Progenitor cell of endocrine pancreas (in vitro differentiated cells): ENCODE results near the gene TMEM43. TPM values are rescaled to one million over a fixed set of nuclear protein-coding genes. Genes with fewer than 3 reads are reported as not detected.

Experiments used
- DNase-seq: peaks from one replicate; pipeline ENCODE4 v3.0.0; 2021; ENCODE audit warnings: low spot score; ENCODE audit not compliant: unreplicated experiment
- H3K27ac Mint-ChIP-seq: 2 replicates; pipeline ENCODE4 v1.8.0; 2021; ENCODE audit warnings: mild to moderate bottlenecking, moderate library complexity, mixed read lengths
- H3K27me3 Mint-ChIP-seq: 2 replicates; pipeline ENCODE4 v1.8.0; 2021; ENCODE audit warnings: mixed read lengths
- H3K36me3 Mint-ChIP-seq: 2 replicates; pipeline ENCODE4 v1.8.0; 2022; ENCODE audit warnings: mixed read lengths; ENCODE audit not compliant: insufficient read depth
- H3K4me1 Mint-ChIP-seq: 2 replicates; pipeline ENCODE4 v1.8.0; 2021; ENCODE audit warnings: low read depth, mixed read lengths
- H3K4me3 Mint-ChIP-seq: 2 replicates; pipeline ENCODE4 v1.8.0; 2021; ENCODE audit warnings: low read depth, mild to moderate bottlenecking, moderate library complexity, mixed read lengths
- H3K9me3 Mint-ChIP-seq: 2 replicates; pipeline ENCODE4 v1.8.0; 2021; ENCODE audit warnings: low read depth, mixed read lengths
- total RNA-seq: library from RNA; stranded (reverse); gene quantifications from 2 replicates; pipeline ENCODE4 v1.2.1, GENCODE V29; 2021
- TF ChIP-seq, protein P1 (sequence below): fragments of 200-600 bp; sonication (generic); IDR thresholded peaks from one replicate; pipeline ENCODE4 v1.5.0; 2021; ENCODE audit warnings: antibody characterized with exemption, mild to moderate bottlenecking; ENCODE audit not compliant: unreplicated experiment

The TMEM43 gene
- total RNA-seq, 1 donor from 2014 or later, result 40.0 TPM

DNA sequence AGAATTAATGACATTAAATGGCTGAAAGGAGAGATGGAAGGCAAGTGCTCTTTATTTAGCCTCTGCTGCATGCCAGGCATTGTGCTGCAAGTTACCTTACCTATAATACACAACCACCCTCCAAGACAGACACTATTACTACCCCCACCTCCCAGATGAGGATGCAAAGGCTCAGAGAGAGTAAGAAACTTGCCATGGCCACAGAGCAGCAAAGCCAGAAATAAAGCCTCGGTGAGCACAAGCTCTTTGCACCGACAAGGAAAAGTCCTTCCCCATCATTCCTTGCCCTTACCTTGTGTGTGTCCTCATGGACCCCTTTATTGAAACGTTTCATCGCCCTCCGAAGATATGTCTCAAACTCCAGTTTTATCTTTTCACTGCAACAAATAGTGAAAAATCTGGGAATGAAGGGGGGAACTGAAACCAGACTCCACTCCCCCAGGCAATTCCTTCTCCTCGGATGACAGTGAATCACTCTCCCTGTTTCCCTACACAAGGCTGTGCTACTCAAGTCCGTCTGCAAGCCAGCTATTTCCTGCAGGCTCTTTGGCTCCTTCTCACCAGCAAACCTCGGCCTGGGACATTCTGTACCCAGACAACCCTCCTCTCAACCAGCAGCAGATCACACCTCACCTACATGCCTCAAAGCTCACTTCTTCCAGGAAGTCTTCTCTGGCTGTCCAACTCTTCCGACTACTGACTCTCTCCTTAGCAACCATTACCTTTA lies 42.2 kb downstream of the TMEM43 start:
- Mint-ChIP-seq H3K36me3 (peaks cover 57% of the 10 kb centered on the region), H3K4me1 (no peaks in the 10 kb centered on the region), H3K9me3 (peaks cover 8% of the 10 kb centered on the region), H3K27me3 (no peaks in the 10 kb centered on the region), H3K27ac (no peak overlapping the region), H3K4me3 (no peak overlapping the region)
- TF ChIP-seq, protein P1, sequence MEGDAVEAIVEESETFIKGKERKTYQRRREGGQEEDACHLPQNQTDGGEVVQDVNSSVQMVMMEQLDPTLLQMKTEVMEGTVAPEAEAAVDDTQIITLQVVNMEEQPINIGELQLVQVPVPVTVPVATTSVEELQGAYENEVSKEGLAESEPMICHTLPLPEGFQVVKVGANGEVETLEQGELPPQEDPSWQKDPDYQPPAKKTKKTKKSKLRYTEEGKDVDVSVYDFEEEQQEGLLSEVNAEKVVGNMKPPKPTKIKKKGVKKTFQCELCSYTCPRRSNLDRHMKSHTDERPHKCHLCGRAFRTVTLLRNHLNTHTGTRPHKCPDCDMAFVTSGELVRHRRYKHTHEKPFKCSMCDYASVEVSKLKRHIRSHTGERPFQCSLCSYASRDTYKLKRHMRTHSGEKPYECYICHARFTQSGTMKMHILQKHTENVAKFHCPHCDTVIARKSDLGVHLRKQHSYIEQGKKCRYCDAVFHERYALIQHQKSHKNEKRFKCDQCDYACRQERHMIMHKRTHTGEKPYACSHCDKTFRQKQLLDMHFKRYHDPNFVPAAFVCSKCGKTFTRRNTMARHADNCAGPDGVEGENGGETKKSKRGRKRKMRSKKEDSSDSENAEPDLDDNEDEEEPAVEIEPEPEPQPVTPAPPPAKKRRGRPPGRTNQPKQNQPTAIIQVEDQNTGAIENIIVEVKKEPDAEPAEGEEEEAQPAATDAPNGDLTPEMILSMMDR, result no peak
- DNase-seq, result no peak

DNA sequence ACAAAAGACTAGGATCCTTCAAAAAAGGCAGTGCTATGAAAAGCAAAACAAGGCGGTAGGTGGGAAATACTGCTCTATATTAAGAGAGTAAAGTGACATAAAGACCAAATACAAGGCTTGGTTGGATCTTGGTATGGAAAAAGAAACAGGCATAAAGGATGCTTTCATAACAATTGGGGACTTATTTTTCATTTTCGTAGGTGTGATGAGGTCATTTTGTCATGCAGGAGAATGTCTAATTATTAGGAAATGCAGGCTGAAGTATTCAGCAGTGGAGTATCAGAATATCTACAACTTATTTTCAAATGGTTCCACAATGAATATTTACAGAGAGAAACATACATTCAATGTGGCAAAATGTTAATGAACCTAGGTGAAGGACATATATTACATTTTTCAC lies 44.6 kb downstream of the TMEM43 start:
- Mint-ChIP-seq H3K9me3 (no peaks in the 10 kb centered on the region), H3K4me3 (no peak overlapping the region), H3K27ac (no peak overlapping the region), H3K27me3 (no peaks in the 10 kb centered on the region), H3K36me3 (peaks cover 38% of the 10 kb centered on the region), H3K4me1 (no peaks in the 10 kb centered on the region)
- no peak for DNase-seq
- TF ChIP-seq, protein P1, result no peak

DNA sequence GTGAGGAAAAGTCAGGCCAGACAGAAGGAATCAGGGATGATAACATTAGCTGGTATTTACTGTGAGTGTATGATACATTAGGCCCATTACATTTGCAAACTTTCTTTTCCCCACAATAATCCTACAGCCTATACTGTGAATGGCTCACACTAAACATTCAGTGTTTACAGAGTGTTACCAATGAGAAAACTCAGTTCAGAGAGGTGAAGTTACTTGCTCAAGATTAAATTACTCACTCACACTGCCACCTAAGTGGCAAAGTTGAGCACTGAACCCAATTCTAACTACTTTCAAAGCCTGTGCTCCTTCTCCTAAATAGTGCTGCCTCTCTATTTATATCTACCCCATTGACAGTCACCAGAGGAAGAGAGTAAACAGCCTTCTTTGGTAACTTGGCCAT lies 45.0 kb downstream of the TMEM43 start:
- no peaks in the 10 kb centered on the region for H3K27me3 Mint-ChIP-seq
- DNase-seq, result no peak
- no peak overlapping the region for H3K27ac Mint-ChIP-seq
- TF ChIP-seq, protein P1, result no peak
- H3K36me3 Mint-ChIP-seq, result peaks cover 34% of the 10 kb centered on the region
- no peaks in the 10 kb centered on the region for H3K9me3 Mint-ChIP-seq
- H3K4me3 Mint-ChIP-seq, result no peak overlapping the region
- H3K4me1 Mint-ChIP-seq, result peaks cover 2% of the 10 kb centered on the region

DNA sequence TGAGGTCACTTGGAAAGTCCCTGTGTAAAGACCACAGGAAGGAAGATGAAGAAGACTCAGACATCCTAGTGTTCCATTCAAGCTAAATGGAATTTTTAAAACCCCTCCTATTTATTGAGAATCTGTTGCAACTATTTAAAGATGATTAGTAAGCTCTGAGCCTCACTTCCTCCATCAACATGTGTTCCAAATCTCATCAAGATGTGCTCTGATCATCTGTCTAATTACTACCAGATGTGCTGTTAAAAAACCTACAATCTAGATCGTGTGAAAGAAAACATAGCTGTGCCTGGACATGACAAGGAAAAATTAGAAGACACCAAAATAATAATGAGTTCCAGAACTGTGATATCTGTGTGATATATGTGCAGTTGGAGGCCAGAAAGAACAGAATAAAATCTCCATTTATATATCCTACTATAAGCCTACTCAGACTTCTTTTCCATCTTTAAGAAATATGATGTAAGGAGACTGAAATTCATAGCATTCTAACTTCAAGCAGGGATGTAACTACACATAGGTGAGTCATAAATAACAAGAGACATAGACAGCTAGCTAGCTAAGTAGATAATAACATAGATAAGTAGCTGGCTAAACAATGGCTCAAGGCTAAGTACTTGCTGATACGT lies 45.8 kb downstream of the TMEM43 start:
- Mint-ChIP-seq H3K4me3 (no peak overlapping the region), H3K27ac (no peak overlapping the region), H3K36me3 (peaks cover 30% of the 10 kb centered on the region), H3K9me3 (no peaks in the 10 kb centered on the region), H3K27me3 (no peaks in the 10 kb centered on the region), H3K4me1 (peaks cover 6% of the 10 kb centered on the region)
- TF ChIP-seq, protein P1, result no peak
- no peak for DNase-seq

DNA sequence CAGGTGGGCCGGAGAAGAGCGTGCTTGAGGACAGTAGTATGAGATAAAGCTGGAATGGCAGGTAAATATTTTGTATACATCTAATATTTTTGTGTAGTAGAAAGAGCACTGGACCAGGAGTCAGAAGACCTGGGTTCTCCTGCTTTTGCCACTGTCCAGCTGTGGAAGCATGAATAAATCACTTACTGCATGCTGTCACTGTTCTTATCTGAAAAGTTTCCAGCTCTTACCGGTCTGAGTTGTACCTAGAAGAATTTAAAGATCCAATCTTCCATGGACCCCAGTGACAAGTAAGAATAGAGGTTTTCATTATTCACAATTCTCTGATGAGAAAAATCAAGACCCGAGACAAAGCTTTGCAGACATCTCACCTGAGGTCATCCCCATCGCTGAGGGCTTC lies 47.6 kb downstream of the TMEM43 start:
- Mint-ChIP-seq H3K36me3 (peaks cover 21% of the 10 kb centered on the region), H3K4me1 (peaks cover 11% of the 10 kb centered on the region), H3K27me3 (no peaks in the 10 kb centered on the region), H3K27ac (no peak overlapping the region), H3K9me3 (no peaks in the 10 kb centered on the region), H3K4me3 (no peak overlapping the region)
- no peak for DNase-seq
- TF ChIP-seq, protein P1, result no peak
